K562 (cell line): ENCODE results near the gene PTPRC. TPM values are rescaled to one million over a fixed set of nuclear protein-coding genes. Genes with fewer than 3 reads are reported as not detected.
A peak's percentile ranks its signal among the peaks of the same experiment; 100 is the strongest.

ENCODE experiments used
- EP300 ChIP-seq: IDR thresholded peaks from 2 replicates; pipeline ENCODE4 v1.6.1; 2012; ENCODE audit warnings: low read length, improper control_type of control experiment
- HDAC1 ChIP-seq, 2 experiments: fragments of 450-650 bp; IDR thresholded peaks; 2 replicates each; pipeline ENCODE4 v1.6.1; 2016 to 2017; ENCODE audit warnings: inconsistent platforms in 1 of 2, mild to moderate bottlenecking in 1 of 2, moderate library complexity in 1 of 2
- KDM4B ChIP-seq, 2 experiments: fragments of 450-650 bp in 1 of 2; sonication (generic) in 1 of 2; IDR thresholded peaks; 2 replicates each; pipeline ENCODE4 v1.6.1; 2016 to 2017; ENCODE audit warnings: borderline replicate concordance in 2 of 2, antibody characterized with exemption in 1 of 2, low read depth in 1 of 2, mild to moderate bottlenecking in 1 of 2
- MTA3 ChIP-seq: fragments of 450-650 bp; formaldehyde crosslinking; IDR thresholded peaks from 2 replicates; pipeline ENCODE4 v1.6.1; 2017; ENCODE audit warnings: mild to moderate bottlenecking, borderline replicate concordance
- MYNN ChIP-seq, 2 experiments: sonication (generic); formaldehyde crosslinking in 1 of 2; IDR thresholded peaks; 2 replicates each; pipeline versions ENCODE4 v1.5.0 to v1.6.1; 2016 to 2020; ENCODE audit warnings: antibody characterized with exemption in 1 of 2, missing genetic modification reagents in 1 of 2
- PRPF4 ChIP-seq: fragments of 200-400 bp; formaldehyde crosslinking; IDR thresholded peaks from one replicate; pipeline ENCODE4 v1.6.1; 2017; ENCODE audit warnings: low read length, low read depth, mild to moderate bottlenecking; ENCODE audit not compliant: insufficient read depth, poor library complexity, severe bottlenecking
- RAD21 ChIP-seq, 2 experiments: fragments of 250-450 bp in 1 of 2; fragments of 450-650 bp in 1 of 2; sonication (Bioruptor Pico) in 1 of 2; formaldehyde crosslinking in 1 of 2; IDR thresholded peaks in 1 of 2; conservative IDR thresholded peaks in 1 of 2; 2 replicates each; pipeline versions ENCODE4 v1.4.0 to v1.8.0; 2020 to 2022; ENCODE audit warnings: mild to moderate bottlenecking in 2 of 2, moderate library complexity in 1 of 2
- RB1 ChIP-seq: fragments of 450-650 bp; IDR thresholded peaks from 2 replicates; pipeline ENCODE4 v1.6.1; 2017; ENCODE audit warnings: low read depth, mild to moderate bottlenecking
- RBM34 ChIP-seq: fragments of 200-400 bp; formaldehyde crosslinking; IDR thresholded peaks from 2 replicates; pipeline ENCODE4 v1.6.1; 2018; ENCODE audit warnings: low read length, borderline replicate concordance; ENCODE audit not compliant: insufficient read depth
- U2AF1 ChIP-seq: fragments of 200-400 bp; formaldehyde crosslinking; optimal IDR thresholded peaks from 2 replicates; pipeline ENCODE3; 2017; ENCODE audit warnings: mild to moderate bottlenecking, low read depth, low read length, moderate library complexity
- ZKSCAN1 ChIP-seq: fragments of 150-350 bp; IDR thresholded peaks from 2 replicates; pipeline ENCODE4 v1.6.1; 2016; ENCODE audit warnings: low read depth, low read length
- ZNF133 ChIP-seq: fragments of 250-450 bp; sonication (Bioruptor Pico); IDR thresholded peaks from 2 replicates; pipeline ENCODE4 v1.4.0; 2020; ENCODE audit warnings: mild to moderate bottlenecking
- ZNF239 ChIP-seq: fragments of 250-450 bp; sonication (Bioruptor Pico); IDR thresholded peaks from 2 replicates; pipeline ENCODE4 v1.4.0; 2020; ENCODE audit warnings: mild to moderate bottlenecking
- ZNF274 ChIP-seq: IDR thresholded peaks from 2 replicates; pipeline ENCODE4 v1.6.1; 2011; ENCODE audit warnings: low read depth, mild to moderate bottlenecking, low read length, moderate library complexity, borderline replicate concordance
- ZNF384 ChIP-seq: IDR thresholded peaks from 2 replicates; pipeline ENCODE4 v1.6.1; 2012; ENCODE audit warnings: low read depth, low read length, improper control_type of control experiment
- ZNF785 ChIP-seq: fragments of 250-450 bp; sonication (Bioruptor Pico); IDR thresholded peaks from 2 replicates; pipeline ENCODE4 v1.4.0; 2020; ENCODE audit warnings: mild to moderate bottlenecking
- ZSCAN32 ChIP-seq: fragments of 450-650 bp; formaldehyde crosslinking; IDR thresholded peaks from 2 replicates; pipeline ENCODE4 v1.4.0; 2020; ENCODE audit warnings: mild to moderate bottlenecking, moderate library complexity
- polyA plus RNA-seq, 8 experiments: library from polyadenylated mRNA; depleted of rRNA in 4 of 8; stranded (reverse) in 5 of 8; unstranded in 3 of 8; fragments of >200 nt; fragmentation: Nextera tagmentation in 2 of 8; fragmentation: Illumina TruSeq in 1 of 8; extraction: Ambion mirVana in 2 of 8; extraction: Trizol in 1 of 8; gene quantifications; 2 replicates each; pipeline versions ENCODE4 v1.2.1 to v1.2.3, GENCODE V29; 2011 to 2014; ENCODE audit warnings: inconsistent platforms in 1 of 8, missing spikeins in 1 of 8
- total RNA-seq, 7 experiments: library from RNA; depleted of rRNA in 6 of 7; stranded (reverse); fragments of >200 nt in 6 of 7; fragmentation: Illumina TruSeq in 2 of 7; extraction: Trizol in 2 of 7; gene quantifications; 2 replicates each; pipeline versions ENCODE4 v1.2.1 to v1.2.3, GENCODE V29; 2011 to 2021; ENCODE audit warnings: low replicate concordance in 1 of 7
- TF ChIP-seq, protein P1 (sequence below): fragments of 450-650 bp; formaldehyde crosslinking; IDR thresholded peaks from 2 replicates; pipeline ENCODE4 v1.4.0; 2020; ENCODE audit warnings: mild to moderate bottlenecking, mixed read lengths
- TF ChIP-seq, protein P2 (sequence below), 2 experiments: fragments of 450-650 bp in 1 of 2; sonication (generic) in 1 of 2; formaldehyde crosslinking in 1 of 2; IDR thresholded peaks in 1 of 2; conservative IDR thresholded peaks in 1 of 2; 2 replicates each; pipeline versions ENCODE4 v1.6.1 to v1.8.1; 2016 to 2023; ENCODE audit warnings: mild to moderate bottlenecking in 2 of 2, moderate library complexity in 2 of 2, inconsistent platforms in 1 of 2, missing genetic modification reagents in 1 of 2
- TF ChIP-seq, protein P3 (sequence below): fragments of 450-650 bp; IDR thresholded peaks from 2 replicates; pipeline ENCODE4 v1.6.1; 2016; ENCODE audit warnings: missing biosample characterization, missing genetic modification characterization
- TF ChIP-seq, protein P4 (sequence below): fragments of 250-450 bp; sonication (Bioruptor Pico); IDR thresholded peaks from 2 replicates; pipeline ENCODE4 v1.9.0; 2021; ENCODE audit warnings: mild to moderate bottlenecking
- TF ChIP-seq, protein P5 (sequence below), 2 experiments: fragments of 250-450 bp in 1 of 2; fragments of 450-650 bp in 1 of 2; sonication (Bioruptor Pico) in 1 of 2; IDR thresholded peaks; 2 replicates each; pipeline versions ENCODE4 v1.6.1 to v1.8.0; 2016 to 2021; ENCODE audit warnings: mild to moderate bottlenecking in 2 of 2, moderate library complexity in 2 of 2, missing compliant biosample characterization in 1 of 2, missing genetic modification characterization in 1 of 2

PTPRC gene
- total and polyA plus RNA-seq, 9 of the 15 experiments (the other 6 are each of a cell fraction or from before 2014, with no cell fraction given): 7.1 to 107 (median 62.9) TPM

DNA sequence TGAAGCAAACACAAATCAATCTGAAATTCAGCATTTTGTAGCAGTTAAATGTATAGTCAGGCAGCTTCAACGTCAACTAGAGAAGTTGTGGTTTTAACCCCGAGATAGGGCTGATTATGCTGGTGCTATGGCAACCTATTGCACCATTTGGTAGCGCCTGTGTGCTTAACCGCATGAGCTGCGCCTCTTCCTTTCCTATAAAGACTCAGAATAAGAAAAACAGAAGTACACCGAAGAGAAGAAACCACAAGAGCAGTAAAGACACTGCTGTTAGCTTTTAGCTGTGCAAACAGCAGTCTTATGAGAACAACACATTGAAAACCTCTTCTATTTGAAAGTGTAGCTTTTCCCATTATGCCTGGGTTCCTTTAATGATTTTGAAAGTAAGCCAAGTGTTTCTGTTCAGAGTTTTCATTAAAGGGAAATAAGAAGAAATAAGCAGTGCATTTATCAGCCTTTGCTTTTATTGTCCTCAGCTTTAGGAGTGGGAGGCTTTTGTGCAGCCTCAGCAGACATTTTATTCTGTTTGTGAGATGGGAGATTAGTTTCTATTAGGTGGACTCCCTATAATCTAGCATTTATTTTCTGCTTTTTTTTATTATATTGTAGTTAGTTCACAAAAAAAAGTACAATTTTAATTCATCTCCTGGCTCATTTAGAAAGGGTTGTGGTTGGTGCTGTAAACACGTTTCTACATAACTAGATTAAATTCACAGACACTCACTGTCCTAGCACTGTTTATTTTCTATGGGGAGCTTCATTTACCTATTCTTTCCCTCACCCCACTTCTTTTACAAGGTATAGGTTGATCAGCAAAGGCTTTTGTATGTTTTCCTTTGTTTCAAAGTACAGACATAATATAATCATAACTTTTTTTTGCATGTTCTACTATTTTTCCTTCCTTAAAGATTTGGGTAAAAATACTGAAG is 43.3 kb downstream of the PTPRC start (continued):
- peak; percentile 25 to 31; a peak in 3 of 4 replicates for TF ChIP-seq RAD21 (CRISPR knock-in tag; conservative IDR thresholded peaks at IDR 0.05 in 1 of 2, IDR thresholded peaks at IDR 0.05 in 1 of 2)
- TF ChIP-seq ZNF384: no peak
- peak; percentile 58 for TF ChIP-seq EP300
- TF ChIP-seq RB1: no peak
- 0 out of 2 replicates have a peak, but pooled peaks have one; percentile 17 for TF ChIP-seq MYNN (IDR thresholded peaks at IDR 0.05)
- no peak for TF ChIP-seq MYNN (CRISPR knock-in tag; IDR thresholded peaks at IDR 0.05)
- TF ChIP-seq PRPF4: no peak
- TF ChIP-seq U2AF1: no peak
- no peak for TF ChIP-seq ZNF239 (CRISPR knock-in tag)
- TF ChIP-seq, protein P1, sequence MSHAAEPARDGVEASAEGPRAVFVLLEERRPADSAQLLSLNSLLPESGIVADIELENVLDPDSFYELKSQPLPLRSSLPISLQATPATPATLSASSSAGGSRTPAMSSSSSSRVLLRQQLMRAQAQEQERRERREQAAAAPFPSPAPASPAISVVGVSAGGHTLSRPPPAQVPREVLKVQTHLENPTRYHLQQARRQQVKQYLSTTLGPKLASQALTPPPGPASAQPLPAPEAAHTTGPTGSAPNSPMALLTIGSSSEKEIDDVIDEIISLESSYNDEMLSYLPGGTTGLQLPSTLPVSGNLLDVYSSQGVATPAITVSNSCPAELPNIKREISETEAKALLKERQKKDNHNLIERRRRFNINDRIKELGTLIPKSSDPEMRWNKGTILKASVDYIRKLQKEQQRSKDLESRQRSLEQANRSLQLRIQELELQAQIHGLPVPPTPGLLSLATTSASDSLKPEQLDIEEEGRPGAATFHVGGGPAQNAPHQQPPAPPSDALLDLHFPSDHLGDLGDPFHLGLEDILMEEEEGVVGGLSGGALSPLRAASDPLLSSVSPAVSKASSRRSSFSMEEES: no peak
- TF ChIP-seq, protein P2, sequence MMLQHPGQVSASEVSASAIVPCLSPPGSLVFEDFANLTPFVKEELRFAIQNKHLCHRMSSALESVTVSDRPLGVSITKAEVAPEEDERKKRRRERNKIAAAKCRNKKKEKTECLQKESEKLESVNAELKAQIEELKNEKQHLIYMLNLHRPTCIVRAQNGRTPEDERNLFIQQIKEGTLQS (IDR thresholded peaks at IDR 0.05): peak; percentile 62; the same call in 1 of the 2 replicates
- TF ChIP-seq, protein P2 (CRISPR knock-in tag; conservative IDR thresholded peaks at IDR 0.05): no peak
- TF ChIP-seq, protein P3, sequence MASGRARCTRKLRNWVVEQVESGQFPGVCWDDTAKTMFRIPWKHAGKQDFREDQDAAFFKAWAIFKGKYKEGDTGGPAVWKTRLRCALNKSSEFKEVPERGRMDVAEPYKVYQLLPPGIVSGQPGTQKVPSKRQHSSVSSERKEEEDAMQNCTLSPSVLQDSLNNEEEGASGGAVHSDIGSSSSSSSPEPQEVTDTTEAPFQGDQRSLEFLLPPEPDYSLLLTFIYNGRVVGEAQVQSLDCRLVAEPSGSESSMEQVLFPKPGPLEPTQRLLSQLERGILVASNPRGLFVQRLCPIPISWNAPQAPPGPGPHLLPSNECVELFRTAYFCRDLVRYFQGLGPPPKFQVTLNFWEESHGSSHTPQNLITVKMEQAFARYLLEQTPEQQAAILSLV (tag): 0 out of 2 replicates have a peak, but pooled peaks have one; percentile 23
- no peak for TF ChIP-seq ZSCAN32 (CRISPR knock-in tag)
- TF ChIP-seq HDAC1 (IDR thresholded peaks at IDR 0.05): no peak
- TF ChIP-seq, protein P4, sequence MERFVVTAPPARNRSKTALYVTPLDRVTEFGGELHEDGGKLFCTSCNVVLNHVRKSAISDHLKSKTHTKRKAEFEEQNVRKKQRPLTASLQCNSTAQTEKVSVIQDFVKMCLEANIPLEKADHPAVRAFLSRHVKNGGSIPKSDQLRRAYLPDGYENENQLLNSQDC (CRISPR knock-in tag): no peak
- no peak for TF ChIP-seq MTA3
- no peak for TF ChIP-seq ZNF785
- no peak for TF ChIP-seq ZNF133 (CRISPR knock-in tag)
- no peak for TF ChIP-seq ZNF274
- TF ChIP-seq KDM4B (IDR thresholded peaks at IDR 0.05; ENCODE audit: borderline replicate concordance in 2 of 2, low read depth in 1 of 2): no peak
- TF ChIP-seq ZKSCAN1: peak; percentile 95
- no peak for TF ChIP-seq RBM34
- TF ChIP-seq, protein P5, sequence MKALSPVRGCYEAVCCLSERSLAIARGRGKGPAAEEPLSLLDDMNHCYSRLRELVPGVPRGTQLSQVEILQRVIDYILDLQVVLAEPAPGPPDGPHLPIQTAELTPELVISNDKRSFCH (CRISPR knock-in tag; IDR thresholded peaks at IDR 0.05): no peak
- TF ChIP-seq, protein P5 (tag; IDR thresholded peaks at IDR 0.05): peak; percentile 28; the same call in 1 of the 2 replicates
